ENCODE results near the gene SSPN. TPM values are rescaled to one million over a fixed set of nuclear protein-coding genes. Genes with fewer than 3 reads are reported as not detected.

Gene SSPN
- polyA plus RNA-seq, 1 donor from 2014 or later, result 0.26 TPM

DNA sequence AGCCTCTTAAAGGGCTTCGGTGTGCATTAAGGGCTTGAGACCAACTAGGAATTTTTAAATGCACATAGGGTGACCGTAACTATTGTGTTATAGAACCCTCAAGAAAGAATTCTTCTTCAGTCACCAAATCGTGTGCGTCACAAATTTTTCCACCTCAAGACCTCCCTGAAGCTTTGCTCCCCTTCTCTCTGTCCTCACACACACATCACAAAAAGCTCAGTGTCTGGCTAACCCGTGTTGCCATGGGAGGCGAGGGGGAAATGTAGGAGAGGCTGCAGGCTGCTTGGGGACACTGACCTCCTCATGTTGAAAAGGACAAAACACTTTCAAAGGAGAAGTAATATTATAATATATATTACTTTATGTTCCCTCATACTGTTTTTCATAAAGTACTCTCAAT lies 10.6 kb downstream of the SSPN start:
- Histone ChIP-seq H3K36me3 (ENCODE audit: insufficient read depth, low read length) (no peaks in the 10 kb centered on the region), H3K9ac (ENCODE audit: low read length) (no peak overlapping the region)

DNA sequence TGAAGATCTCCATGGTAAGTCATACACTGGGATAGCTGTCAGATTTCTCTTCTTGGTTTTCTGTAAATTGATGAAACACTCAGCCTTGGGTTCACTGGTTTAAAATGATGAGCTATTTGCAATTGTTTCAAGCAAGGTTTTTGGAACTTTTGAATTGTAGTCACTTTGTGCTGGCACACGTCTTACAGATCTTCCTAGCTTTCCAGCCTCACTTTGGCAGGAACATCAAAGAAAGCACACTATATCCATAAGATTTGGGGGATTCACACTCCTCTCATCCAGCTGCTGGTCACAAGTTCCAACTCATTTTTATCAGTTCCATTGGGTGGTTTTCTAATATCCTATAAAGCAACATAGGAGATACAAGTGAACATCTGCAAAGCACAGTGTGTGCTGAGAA lies 16.0 kb downstream of the SSPN start:
- Histone ChIP-seq H3K9ac (ENCODE audit: low read length) (no peak overlapping the region), H3K4me3 (ENCODE audit: low read length) (no peak overlapping the region), H3F3A (ENCODE audit: insufficient read depth, low read length, poor library complexity, severe bottlenecking) (no peaks in the 10 kb centered on the region), H4K20me1 (ENCODE audit: insufficient read depth) (no peaks in the 10 kb centered on the region), H3K36me3 (ENCODE audit: insufficient read depth, low read length) (no peaks in the 10 kb centered on the region), H3K9me2 (ENCODE audit: insufficient read depth, low read length) (no peaks in the 10 kb centered on the region), H3K27ac (ENCODE audit: low read length) (no peak overlapping the region), H3K27me3 (ENCODE audit: insufficient read depth, low read depth, low read length) (no peaks in the 10 kb centered on the region), H3K4me2 (ENCODE audit: low read length) (no peak overlapping the region), H3K79me2 (replicated peaks; ENCODE audit: insufficient read depth, low read length) (no peaks in the 10 kb centered on the region), H3K9me3 (ENCODE audit: low read length) (no peaks in the 10 kb centered on the region), H2AFZ (ENCODE audit: low read depth, low read length) (no peak overlapping the region)
- TF ChIP-seq POLR2AphosphoS5 (IDR thresholded peaks at IDR 0.05) (no peak), CTCF (IDR thresholded peaks at IDR 0.05; ENCODE audit: poor library complexity, severe bottlenecking) (no peak), MXI1 (conservative IDR thresholded peaks at IDR 0.05; ENCODE audit: poor library complexity, severe bottlenecking) (no peak), TAF1 (IDR thresholded peaks at IDR 0.05; ENCODE audit: low read depth) (no peak), RAD21 (conservative IDR thresholded peaks at IDR 0.05) (no peak), EP300 (conservative IDR thresholded peaks at IDR 0.05; ENCODE audit: poor library complexity, severe bottlenecking) (no peak), SMC3 (conservative IDR thresholded peaks at IDR 0.05; ENCODE audit: poor library complexity) (no peak), EZH2 (IDR thresholded peaks at IDR 0.05; ENCODE audit: borderline replicate concordance, insufficient read depth, low read length, poor library complexity, severe bottlenecking) (no peak)
- TF ChIP-seq, protein P1, sequence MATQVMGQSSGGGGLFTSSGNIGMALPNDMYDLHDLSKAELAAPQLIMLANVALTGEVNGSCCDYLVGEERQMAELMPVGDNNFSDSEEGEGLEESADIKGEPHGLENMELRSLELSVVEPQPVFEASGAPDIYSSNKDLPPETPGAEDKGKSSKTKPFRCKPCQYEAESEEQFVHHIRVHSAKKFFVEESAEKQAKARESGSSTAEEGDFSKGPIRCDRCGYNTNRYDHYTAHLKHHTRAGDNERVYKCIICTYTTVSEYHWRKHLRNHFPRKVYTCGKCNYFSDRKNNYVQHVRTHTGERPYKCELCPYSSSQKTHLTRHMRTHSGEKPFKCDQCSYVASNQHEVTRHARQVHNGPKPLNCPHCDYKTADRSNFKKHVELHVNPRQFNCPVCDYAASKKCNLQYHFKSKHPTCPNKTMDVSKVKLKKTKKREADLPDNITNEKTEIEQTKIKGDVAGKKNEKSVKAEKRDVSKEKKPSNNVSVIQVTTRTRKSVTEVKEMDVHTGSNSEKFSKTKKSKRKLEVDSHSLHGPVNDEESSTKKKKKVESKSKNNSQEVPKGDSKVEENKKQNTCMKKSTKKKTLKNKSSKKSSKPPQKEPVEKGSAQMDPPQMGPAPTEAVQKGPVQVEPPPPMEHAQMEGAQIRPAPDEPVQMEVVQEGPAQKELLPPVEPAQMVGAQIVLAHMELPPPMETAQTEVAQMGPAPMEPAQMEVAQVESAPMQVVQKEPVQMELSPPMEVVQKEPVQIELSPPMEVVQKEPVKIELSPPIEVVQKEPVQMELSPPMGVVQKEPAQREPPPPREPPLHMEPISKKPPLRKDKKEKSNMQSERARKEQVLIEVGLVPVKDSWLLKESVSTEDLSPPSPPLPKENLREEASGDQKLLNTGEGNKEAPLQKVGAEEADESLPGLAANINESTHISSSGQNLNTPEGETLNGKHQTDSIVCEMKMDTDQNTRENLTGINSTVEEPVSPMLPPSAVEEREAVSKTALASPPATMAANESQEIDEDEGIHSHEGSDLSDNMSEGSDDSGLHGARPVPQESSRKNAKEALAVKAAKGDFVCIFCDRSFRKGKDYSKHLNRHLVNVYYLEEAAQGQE (IDR thresholded peaks at IDR 0.05; ENCODE audit: borderline replicate concordance), result no peak

More for the DNA sequence above, 10.6 kb downstream of the SSPN start:
- Histone ChIP-seq H2AFZ (ENCODE audit: low read depth, low read length) (no peak overlapping the region), H3K27me3 (ENCODE audit: insufficient read depth, low read depth, low read length) (no peaks in the 10 kb centered on the region), H4K20me1 (ENCODE audit: insufficient read depth) (no peaks in the 10 kb centered on the region), H3K79me2 (replicated peaks; ENCODE audit: insufficient read depth, low read length) (no peaks in the 10 kb centered on the region), H3K4me3 (ENCODE audit: low read length) (no peak overlapping the region), H3K9me3 (ENCODE audit: low read length) (no peaks in the 10 kb centered on the region), H3K4me2 (ENCODE audit: low read length) (no peak overlapping the region), H3F3A (ENCODE audit: insufficient read depth, low read length, poor library complexity, severe bottlenecking) (no peaks in the 10 kb centered on the region), H3K27ac (ENCODE audit: low read length) (no peak overlapping the region), H3K9me2 (ENCODE audit: insufficient read depth, low read length) (no peaks in the 10 kb centered on the region)
- TF ChIP-seq POLR2AphosphoS5 (IDR thresholded peaks at IDR 0.05) (no peak), RAD21 (conservative IDR thresholded peaks at IDR 0.05) (no peak), EP300 (conservative IDR thresholded peaks at IDR 0.05; ENCODE audit: poor library complexity, severe bottlenecking) (no peak), CTCF (IDR thresholded peaks at IDR 0.05; ENCODE audit: poor library complexity, severe bottlenecking) (no peak), SMC3 (conservative IDR thresholded peaks at IDR 0.05; ENCODE audit: poor library complexity) (no peak), EZH2 (IDR thresholded peaks at IDR 0.05; ENCODE audit: borderline replicate concordance, insufficient read depth, low read length, poor library complexity, severe bottlenecking) (no peak), TAF1 (IDR thresholded peaks at IDR 0.05; ENCODE audit: low read depth) (no peak), MXI1 (conservative IDR thresholded peaks at IDR 0.05; ENCODE audit: poor library complexity, severe bottlenecking) (no peak)
- TF ChIP-seq, protein P1 (IDR thresholded peaks at IDR 0.05; ENCODE audit: borderline replicate concordance), result no peak

Measured in neural cell (in vitro differentiated cells).